HG03460 (cell line): ENCODE results near the gene TPPP3.
"Not testable (repeated sequence)": the region's sequence is repeated elsewhere in the genome, so short reads cannot be mapped to it uniquely, and the experiment has no call there.

Source experiments
- ATAC-seq: cut with Tn5 transposase; IDR thresholded peaks from one replicate; pipeline ENCODE4 v1.9.1; 2021; ENCODE audit not compliant: unreplicated experiment

Gene TPPP3

DNA sequence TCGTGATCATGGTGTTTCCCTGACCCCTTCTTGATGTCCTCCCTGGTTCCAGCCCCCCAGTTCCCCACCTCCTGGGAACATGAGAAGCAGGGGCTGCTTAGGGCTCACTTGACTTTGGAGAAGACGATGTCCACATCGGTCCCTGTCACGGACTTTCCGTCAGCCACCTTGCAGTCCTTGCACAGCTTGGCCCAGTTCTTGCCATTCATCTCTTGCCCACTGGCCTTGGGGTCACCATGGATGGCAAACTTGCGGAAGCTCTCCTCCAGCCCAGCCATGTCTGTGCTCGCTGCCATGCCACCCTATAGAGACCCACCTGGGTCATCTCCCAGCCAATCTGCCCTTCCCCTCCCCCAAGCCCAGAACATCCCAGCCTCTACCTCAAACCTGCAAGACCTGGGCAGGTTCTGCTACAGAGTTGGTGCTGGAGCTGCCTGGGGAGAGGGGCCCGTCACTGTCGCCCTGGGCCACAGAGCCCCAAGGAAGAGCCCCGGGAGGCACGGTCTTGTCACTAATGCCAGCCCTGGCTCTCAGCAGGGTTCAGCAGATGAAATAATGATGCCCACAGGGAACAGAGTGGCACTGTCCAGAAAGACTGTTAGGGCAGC is 2.4 kb downstream of the TPPP3 start:
- ATAC-seq: no peak

DNA sequence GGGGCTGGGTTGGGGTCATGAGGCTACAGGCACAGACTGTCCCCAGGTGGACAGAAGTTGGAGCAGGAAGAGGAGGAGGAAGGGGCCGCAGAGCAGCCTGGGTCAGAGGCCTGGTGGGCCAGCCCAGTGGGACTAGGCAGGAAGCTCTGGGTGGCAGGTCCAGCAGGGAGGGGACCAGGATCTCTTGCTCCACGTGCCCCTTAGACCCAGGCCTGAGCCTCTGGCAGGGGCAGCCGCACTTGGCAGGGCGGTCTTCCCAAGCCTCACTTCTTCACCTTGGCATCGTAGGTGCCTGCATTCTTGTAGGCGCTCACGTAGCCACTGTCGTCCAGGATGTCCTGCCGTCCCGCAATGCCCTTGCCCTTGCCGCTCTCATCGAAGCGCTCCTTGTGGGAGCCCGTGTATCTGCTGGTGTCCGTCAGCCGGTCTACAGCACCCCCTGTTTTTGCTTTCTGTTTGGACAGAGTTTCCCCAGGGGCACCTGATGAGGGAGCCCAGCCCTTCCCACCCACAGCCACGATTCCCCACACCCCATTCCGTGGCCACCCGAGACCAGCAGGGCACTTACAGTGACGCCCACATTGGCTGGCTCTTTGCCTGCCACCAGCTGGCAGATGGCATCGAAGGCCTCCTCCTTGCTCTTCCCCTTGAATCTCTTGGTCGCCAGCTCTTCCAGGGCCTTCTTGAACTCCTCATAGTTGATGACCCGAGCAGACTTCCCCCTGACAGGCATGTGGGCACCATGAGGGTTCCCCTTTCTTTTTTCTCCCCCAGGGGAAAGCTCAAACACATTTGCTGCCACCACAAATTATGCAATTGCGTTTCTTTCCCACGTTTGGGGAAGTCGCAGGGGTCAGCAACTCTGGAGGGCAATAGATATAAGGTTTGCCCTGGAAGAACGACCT is 3.1 kb downstream of the TPPP3 start:
- ATAC-seq: no peak

GRCh38 chr16:67388591-67388990 is 4.7 kb downstream of the TPPP3 start:
- ATAC-seq: no peak

GRCh38 chr16:67388191-67388590 is 5.1 kb downstream of the TPPP3 start:
- ATAC-seq: no peak

DNA sequence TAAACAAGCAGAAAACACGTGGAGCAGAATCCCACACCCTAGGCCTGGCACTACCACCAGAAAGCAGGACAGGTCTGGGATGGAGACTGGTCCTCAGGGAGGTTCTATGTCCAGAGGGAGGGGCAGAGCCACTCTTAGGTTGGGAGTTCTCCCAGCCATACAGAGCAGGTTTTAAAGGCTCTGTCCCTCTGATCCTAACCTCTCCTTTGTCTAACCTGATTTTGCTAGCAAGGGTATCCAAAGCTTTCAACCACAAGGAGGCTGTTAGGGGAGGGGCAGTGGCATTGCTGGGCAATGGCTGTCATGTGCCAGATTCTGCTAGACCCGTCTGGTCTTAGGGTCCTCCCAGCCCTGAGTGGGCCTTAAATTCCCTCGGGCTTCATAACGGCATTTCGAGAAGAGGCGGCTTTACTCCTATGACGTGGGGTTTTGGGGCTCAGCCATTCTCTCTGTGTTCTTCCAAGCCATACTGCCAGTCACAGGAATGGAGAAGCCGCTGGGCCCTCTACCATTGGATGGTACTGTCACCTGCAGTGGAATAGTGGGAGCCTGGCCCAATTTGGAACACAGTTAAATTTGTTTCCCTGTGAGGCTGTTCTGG is 5.7 kb downstream of the TPPP3 start:
- ATAC-seq: no peak

GRCh38 chr16:67386861-67387455 is 6.3 kb downstream of the TPPP3 start:
- no peak for ATAC-seq

DNA sequence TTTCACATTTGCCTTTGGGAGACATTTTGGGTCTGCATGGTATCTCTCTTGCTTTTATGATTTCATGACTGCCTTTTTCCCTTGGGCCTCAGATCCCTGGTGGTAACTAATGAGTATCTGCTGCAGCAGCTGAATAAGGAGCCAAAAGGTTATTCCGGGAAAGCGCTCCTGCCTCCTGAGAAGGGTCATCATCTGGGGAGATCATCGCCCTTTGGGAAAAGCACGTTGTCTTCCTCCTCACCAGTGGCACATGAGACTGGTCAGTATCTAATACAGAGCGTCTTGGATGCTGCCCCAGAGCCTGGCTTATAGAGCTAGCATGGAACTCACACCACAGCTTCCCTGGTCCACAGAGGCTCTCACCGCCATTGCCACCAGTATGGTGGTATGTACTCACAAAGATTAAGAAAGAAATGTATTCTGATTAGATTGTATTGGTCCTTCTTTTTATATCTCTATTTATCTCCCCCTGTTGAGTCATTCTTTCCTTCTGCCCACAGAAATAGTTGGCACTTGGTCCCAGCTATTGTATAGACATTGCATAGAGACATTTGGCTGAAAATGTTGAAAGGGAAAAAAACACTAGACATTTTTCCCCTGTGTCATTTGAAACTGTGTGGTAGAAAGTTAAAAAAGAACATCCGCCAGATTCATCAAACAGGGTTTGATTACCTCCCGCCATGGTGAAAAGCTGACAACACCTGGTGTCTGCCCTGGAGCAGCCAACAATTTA is 8.4 kb downstream of the TPPP3 start:
- no peak for ATAC-seq

DNA sequence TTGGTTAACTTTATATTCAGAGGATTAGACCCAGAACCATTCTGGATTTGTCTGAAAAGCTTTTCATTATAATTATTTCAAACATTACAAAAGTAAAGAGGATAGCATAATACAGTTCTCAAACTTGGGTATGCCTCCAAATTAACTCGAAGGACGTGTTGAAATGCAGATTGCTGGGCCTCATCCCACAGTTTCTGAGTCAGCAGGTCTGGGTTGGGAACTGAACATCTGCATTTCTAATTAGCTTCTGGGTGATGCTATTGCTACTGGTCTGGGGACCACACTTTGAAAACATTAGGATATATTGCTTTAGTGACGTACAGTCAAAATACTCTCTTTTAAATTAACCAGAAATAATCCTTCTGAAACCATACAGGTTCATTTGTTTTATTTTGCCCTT is 10.0 kb downstream of the TPPP3 start:
- no peak for ATAC-seq

DNA sequence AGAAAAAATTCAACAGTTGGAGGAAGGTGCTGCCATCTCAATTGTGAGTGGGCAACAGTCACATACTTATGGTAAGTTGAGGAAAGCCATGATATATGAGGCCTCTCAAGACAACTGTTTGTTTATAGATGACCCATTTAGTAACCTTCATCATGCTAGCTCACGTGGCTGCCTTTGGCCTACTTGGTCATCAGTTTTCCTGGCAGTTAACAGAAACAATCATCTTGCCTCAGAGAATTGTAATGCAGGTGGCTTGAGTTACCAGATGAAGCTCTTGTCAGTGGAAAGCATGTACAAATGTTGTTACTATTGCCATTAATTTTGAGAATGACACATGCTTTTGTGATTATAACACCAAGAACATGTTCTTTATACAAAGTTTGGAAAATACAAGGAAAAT is 14.7 kb downstream of the TPPP3 start:
- ATAC-seq: no peak

DNA sequence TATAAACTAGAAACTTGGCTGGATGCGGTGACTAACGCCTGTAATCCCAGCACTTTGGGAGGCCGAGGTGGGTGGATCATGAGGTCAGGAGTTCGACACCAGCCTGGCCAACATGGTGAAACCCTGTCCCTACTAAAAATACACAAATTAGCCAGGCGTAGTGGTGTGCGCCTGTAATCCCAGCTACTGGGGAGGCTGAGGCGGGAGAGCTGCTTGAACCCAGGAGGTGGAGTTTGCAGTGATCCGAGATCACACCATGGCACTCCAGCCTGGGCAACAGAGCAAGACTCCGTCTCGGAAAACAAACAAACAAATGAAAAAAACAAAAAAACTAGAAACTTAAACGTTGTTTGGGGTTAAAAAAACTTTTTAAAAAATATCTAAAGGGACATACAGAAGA is 17.3 kb downstream of the TPPP3 start:
- ATAC-seq: not testable (repeated sequence)

GRCh38 chr16:67372664-67373063 is 20.6 kb downstream of the TPPP3 start:
- no peak for ATAC-seq

- no peak for ATAC-seq
Measured at GRCh38 chr16:67370661-67371060, 22.6 kb downstream of the TPPP3 start.

- ATAC-seq: no peak
Measured at GRCh38 chr16:67364600-67365235, 28.6 kb downstream of the TPPP3 start.

- ATAC-seq: no peak
Measured at GRCh38 chr16:67361038-67361437, 32.3 kb downstream of the TPPP3 start.

DNA sequence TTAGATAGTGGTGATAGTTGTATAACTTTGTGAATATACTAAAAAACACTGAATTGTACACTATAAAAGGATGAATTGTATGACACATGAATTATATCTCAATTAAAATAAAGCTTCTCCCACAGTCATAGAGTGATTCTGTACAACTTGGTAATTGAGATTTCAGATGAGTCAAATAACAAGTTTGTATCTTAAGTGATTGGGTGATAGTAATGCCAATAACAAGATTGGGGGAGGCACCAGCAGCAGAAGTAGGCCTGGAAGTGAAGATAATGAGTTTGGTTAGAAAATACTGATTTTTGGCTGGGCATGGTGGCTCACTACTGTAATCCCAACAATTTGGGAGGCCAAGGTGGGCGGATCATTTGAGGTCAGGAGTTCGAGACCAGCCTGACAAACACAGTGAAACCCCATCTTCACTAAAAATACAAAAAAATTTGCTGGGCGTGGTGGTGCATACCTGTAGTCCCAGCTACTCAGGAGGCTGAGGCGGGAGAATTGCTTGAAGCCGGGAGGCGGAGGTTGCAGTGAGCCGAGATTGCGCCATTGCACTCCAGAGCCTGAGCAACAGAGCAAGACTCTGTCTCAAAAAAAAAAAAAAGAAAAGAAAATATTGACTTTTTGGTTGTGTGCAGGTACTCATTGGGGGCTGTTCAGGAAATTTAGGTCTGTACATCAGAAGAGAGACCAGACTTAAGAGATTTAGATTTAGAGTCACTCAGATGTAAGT is 33.6 kb downstream of the TPPP3 start:
- ATAC-seq: not testable (repeated sequence)

DNA sequence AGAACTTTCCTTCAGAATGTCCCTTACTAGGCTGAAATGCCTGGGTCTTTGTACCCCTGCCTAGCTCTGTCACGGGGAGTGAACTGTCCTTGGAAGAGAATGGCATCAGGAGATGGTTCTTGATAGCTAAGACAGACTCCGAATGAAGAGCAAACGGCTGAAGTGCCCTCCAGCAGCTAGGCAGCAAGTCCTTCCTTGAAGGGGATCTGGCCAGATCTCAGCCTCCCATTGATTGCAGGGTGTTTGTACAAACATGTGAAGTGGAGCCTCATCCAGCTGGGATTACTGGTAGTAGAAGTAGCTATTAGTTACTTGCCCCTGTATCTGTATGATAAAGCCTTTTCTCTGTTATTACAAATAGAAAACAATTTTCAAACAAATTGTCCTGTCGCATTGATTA is 35.7 kb downstream of the TPPP3 start:
- ATAC-seq: no peak

DNA sequence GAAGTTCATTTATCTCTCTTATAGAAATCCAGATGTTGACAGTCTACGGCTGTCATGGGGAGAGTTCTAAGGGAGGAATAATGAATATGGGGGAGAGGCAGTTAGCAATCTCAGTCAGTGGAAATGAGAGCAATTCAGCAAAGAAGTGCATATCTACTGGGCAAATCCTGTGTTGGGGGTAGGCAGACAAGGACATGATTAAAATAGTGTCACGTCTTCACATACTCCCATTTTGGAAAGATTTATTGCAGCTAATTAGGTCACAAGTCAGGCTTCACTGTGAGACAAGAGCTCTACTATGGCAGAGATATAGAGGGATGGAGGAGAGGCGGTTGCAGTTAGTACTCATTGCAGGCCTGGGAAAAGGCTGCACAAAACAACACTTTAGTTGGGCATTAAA is 36.9 kb downstream of the TPPP3 start:
- no peak for ATAC-seq

DNA sequence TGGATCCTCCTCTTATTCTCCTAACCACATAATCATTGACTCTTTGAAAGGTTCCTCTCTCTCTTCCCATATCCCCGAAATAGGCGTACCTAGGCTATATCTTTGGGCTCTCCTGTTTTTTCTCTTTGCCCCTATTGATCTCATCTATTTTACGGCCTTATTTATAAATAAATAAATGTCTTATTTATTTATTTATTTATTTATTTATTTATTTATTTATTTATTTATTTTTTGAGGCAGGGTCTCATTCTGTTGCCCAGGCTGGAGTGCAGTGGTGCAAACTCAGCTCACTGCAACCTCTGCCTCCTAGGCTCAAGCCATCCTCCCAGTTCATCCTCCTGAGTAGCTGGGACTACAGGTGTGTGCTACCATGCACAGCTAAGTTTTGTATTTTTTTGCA is 40.8 kb downstream of the TPPP3 start:
- ATAC-seq: not testable (repeated sequence)

GRCh38 chr16:67350324-67350723 is 43.0 kb downstream of the TPPP3 start:
- no peak for ATAC-seq

GRCh38 chr16:67349172-67349571 is 44.1 kb downstream of the TPPP3 start:
- ATAC-seq: no peak
